Measurements from ENCODE around the gene LPIN1.
A peak's percentile ranks its signal among the peaks of the same experiment; 100 is the strongest.
"Not testable (repeated sequence)": the region's sequence is repeated elsewhere in the genome, so short reads cannot be mapped to it uniquely, and the experiment has no call there.

LPIN1 gene

GRCh38 chr2:11810237-11810977 lies 64.0 kb downstream of the LPIN1 start:
- DNase-seq, result no peak

DNA sequence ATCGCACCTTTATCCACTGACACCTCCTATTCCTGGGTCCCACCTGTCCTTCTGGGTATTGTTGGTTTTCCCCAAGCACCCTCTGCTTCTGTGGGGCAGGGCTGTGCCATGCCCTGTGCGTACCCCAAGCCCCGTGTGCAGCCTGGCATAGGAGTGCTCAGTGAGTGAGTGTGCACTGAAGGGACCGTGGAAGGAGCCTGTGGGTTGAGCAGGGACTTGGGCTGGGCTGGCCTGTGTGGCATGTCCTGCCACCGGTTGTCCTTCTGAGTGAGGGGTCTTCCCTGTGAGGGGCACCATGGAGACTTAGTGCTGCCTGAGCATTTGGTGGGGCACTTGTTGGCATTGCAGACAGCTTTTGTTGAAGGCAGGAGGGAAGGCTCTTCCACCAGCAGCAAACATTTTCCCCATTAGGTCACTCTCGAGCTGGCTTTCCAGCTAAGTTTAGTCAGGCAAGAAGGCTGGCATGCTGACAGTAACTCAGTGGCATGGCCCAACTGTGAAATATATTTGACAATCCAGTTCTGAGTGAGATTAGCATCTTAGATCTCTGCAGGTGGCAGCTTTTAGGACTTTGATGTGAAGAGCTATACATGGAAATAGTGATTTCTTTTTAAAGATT lies 64.7 kb downstream of the LPIN1 start:
- no peak for DNase-seq

- no peak for DNase-seq
Observed at GRCh38 chr2:11812466-11813248, 66.2 kb downstream of the LPIN1 start.

DNA sequence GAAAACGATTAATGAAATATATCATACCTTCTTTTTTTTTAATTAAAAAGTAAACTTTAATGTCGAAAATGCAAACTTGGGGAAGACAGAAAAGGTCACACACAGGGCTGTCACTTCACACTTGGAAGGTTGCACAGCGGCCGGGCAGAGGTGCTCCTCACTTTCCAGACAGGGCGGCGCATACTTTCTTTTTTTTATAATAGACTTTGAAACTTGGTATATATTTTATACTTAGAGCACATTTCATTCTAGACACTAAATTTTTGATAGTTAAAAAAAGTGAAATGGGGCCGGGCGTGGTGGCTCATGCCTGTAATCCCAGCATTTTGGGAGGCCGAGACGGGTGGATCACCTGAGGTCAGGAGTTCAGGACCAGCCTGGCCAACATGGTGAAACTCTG lies 66.9 kb downstream of the LPIN1 start:
- not testable (repeated sequence) for DNase-seq

GRCh38 chr2:11813951-11814350 lies 67.5 kb downstream of the LPIN1 start:
- DNase-seq, result no peak

DNA sequence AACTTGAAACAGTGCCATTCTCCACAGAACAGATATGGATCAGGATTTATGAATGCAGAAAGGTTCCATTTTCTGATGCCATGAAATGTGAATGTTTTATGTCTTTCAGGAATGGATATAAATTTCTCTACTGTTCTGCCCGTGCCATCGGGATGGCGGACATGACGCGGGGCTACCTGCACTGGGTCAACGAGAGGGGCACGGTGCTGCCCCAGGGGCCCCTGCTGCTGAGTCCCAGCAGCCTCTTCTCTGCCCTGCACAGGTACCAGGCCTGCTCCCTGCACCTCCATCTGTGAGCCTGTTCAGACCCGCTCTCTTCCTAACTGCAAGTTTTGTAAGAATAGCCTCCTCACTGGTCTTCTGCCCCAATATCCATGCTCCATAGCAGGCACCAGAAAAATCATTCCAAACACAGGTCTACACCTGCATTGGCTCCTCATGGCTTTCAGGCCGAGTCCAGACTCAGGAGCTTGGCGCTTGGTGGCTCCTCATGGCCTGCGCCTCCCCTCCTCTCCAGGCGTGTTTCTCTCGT lies 68.6 kb downstream of the LPIN1 start:
- no peak for DNase-seq

DNA sequence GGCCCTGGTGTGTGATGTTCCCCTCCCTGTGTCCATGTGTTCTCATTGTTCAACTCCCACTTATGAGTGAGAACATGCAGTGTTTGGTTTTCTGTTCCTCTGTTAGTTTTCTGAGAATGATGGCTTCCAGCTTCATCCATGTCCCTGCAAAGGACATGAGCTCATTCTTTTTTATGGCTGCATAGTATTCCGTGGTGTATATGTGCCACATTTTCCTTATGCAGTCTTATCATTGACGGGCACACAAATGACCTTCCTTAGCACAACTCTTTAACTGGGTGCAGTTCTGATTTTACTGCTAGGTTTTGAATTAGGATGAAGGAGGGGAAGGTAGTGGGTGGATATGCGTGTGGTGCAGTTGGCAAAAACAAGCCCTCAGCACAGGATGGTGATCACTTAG lies 70.5 kb downstream of the LPIN1 start:
- DNase-seq, result not testable (repeated sequence)

- DNase-seq, result no peak
Observed at GRCh38 chr2:11819235-11819729, 72.8 kb downstream of the LPIN1 start.

- DNase-seq, result no peak
Observed at GRCh38 chr2:11820650-11821049, 74.2 kb downstream of the LPIN1 start.

GRCh38 chr2:11821705-11822104 lies 75.3 kb downstream of the LPIN1 start:
- no peak for DNase-seq

DNA sequence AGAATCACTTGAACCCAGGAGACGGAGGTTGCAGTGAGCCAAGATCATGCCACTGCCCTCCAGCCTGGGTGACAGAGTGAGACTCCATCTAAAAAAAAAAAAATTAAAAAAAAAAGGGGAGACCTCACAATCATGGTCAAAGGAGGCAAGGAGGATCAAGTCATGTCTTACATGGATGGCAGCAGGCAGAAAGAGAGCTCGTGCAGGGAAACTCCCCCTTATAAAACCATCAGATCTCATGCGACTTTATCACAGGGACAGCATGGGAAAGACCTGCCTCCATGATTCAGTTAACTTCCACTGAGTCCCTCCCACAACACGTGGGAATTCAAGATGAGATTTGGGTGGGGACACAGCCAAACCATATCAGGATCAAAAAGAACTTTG lies 75.9 kb downstream of the LPIN1 start:
- DNase-seq, result not testable (repeated sequence)

DNA sequence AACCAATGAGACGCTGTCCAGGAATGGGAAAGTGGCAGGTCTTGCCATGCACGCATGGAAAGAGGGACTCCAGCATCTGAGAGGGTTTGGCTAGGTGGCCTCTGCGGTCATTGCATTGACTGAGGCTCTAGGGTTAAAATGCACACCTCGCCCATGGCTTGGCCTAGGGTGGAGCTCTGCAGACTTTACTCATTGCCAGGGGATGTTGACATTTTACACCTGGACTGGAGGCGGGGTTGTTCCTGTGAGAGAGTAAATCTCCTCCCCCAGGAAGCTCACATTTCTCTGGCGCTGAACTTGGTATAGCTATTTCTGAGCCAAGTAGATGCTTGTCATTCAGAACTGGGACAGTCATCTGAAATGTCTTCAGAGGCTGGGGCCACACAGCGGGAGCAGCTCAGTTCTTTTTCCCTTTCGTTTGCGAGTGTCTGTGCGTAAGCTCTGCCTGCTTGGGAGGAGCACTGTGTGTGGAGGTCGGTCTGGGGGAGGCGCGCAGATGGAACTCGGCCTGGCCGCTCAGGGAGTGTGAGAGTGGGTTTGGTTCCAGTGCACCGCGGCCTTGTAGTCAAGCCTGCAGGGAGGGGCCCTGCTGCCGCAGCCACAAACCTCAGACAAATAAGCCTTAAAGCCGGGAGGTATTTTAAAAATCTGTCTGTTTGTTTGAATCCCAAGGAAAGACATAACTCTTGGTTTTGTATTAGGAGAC lies 76.5 kb downstream of the LPIN1 start:
- no peak for DNase-seq

GRCh38 chr2:11824901-11825828 lies 78.7 kb downstream of the LPIN1 start:
- DNase-seq, result no peak

GRCh38 chr2:11827547-11827946 lies 81.1 kb downstream of the LPIN1 start:
- no peak for DNase-seq

DNA sequence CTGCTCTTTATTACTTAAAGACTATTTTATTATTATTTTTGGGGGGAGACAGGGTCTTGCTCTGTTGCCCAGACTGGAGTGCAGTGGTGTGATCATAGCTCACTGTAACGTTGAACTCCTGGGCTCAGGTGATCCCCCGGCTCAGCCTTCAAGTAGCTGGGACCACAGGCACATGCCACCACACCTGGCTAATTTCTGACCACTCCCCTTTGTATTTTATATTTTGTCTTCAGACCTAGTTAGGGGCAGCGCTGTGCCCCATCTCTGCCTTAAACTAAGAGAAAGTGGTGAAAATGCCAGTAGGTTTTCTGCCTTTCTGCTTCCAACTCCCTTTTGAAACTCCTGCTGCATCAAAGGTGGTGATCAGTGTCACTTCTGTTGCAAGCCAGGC lies 82.5 kb downstream of the LPIN1 start:
- no peak for DNase-seq

GRCh38 chr2:11829324-11829946 lies 83.0 kb downstream of the LPIN1 start:
- DNase-seq, result peak in 55 of 58 donors; percentile 21 to 82 (median 58)

DNA sequence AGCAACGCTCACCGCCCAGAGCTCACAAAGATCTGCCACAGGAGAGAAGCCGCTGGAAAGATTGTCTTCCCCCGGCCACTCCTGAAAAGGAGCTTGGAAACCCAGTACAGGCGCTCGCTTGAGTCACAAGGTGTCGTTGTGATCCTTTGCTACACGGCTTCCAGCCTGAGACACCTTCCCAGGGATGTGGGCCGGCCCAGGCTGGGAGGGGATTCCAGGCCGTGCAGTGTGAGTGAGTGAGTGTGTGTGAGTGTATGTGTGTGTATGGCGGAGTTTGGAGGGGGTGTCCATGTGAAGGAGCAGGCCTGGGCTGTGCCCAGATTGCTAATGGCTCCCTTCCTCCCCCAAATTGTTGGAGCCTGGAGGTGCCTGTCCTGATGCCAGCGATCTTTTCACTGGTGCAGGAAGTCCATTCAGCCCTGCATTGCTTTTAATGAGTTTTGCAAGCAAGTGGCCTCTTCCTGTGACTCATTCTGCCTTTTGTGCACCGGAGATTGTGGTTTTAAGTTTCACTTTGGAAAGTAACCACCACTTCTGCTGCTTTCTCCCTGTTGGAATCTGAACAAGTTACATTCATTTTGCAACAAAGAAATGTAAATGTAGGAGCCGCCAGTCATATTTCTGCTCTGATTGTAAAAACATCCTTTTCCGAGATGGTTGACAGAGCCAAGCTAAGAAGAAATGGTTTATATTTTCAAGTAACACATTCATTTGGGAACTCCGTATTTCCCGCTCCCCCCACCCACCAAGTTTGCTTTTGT lies 83.7 kb downstream of the LPIN1 start:
- DNase-seq, result peak in 57 of 58 donors; percentile 16 to 93 (median 68)

DNA sequence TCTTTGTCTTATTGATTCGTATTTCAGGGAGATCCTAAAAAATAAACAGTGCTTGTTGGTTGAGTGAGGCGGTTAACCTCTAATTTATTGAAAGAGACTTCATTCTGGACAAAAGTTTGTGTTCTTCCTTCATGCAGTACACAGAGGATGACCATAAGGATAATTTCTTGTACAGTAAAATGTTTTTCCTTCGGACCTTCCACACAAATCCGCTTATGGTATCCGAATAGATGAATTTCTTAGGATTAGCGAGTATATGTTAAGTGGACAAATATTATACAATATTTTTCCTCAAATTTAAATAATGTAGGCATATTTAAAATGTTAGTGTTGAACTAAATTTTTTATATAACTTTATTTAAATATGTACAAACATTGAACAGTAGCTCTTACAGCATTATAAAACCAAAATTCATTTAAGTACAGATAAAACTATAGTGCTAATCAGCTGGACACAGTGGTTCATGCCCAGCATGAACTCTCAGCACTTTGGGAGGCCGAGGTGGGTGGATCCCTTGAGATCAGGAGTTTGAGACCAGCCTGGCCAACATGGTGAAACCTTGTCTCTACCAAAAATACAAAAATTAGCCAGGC lies 84.4 kb downstream of the LPIN1 start:
- DNase-seq, result no peak

Measured in anterior cingulate cortex (tissue), 58 donors.